GM18505 (cell line): ENCODE measurements around the gene FCMR.
"Not testable (repeated sequence)": the region's sequence is repeated elsewhere in the genome, so short reads cannot be mapped to it uniquely, and the experiment has no call there.

Source experiments
- ATAC-seq: cut with Tn5 transposase; IDR thresholded peaks from one replicate; pipeline ENCODE4 v1.9.1; 2021; ENCODE audit not compliant: unreplicated experiment
- POLR2A ChIP-seq: IDR thresholded peaks from 4 replicates; pipeline ENCODE4 v1.6.1; 2011; ENCODE audit warnings: borderline replicate concordance; ENCODE audit not compliant: insufficient read depth, insufficient read length; ENCODE audit errors: extremely low read depth

The FCMR gene

DNA sequence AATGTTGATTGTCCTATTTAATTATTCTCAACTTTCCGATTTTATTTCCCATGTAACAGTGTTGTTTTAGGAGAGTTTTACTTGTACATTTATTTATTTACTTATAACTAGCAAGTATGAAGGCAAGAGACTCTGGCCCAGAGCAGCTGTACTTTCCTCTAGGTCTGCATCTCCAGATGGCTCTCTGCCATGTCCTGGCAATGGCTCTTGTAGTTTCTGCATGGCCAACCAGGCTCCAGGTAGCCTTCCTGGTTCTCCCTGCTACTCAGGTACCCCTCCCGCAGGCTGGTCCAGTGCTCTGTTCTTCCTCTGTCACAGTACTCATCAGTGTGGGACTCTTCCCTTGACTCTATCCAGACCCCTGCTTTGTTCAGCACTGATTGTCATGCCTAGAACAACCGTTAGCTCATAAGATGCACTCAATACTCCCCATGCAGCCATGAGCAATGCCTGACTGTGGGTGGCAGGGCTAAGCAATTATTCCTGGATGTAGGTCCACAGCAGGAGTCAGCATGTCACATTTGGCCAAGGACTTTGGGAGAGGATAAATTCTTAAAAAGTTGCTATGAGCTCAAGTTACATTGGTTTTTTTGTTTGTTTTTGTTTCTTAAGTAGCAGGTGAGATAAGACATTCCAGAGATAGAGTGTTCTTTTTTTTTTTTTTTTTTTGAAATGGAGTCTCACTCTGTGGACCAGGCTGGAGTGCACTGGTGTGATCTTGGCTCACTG, 67.2 kb downstream of the FCMR start:
- no peak for ATAC-seq
- TF ChIP-seq POLR2A: no peak

- ATAC-seq: not testable (repeated sequence)
Observed at GRCh38 chr1:206853696-206854095, 68.0 kb downstream of the FCMR start.
